Trophoblast cell (in vitro differentiated cells and primary cell): Measurements from ENCODE around the gene ZHX3.

Experiments
- DNase-seq, 2 donors: peaks; one replicate each; pipeline ENCODE4 v3.0.0-alpha.2; 2016
- H2AFZ ChIP-seq: 2 replicates; pipeline ENCODE4 v1.6.1; 2013; ENCODE audit warnings: low read length, moderate library complexity, mild to moderate bottlenecking; ENCODE audit not compliant: insufficient read depth, poor library complexity
- H2AK5ac ChIP-seq: 2 replicates; pipeline ENCODE4 v1.6.1; 2013; ENCODE audit warnings: mild to moderate bottlenecking, low read length
- H2BK120ac ChIP-seq: 2 replicates; pipeline ENCODE4 v1.6.1; 2013; ENCODE audit warnings: low read length, mild to moderate bottlenecking, moderate library complexity; ENCODE audit not compliant: insufficient read depth, poor library complexity
- H2BK12ac ChIP-seq: 2 replicates; pipeline ENCODE4 v1.6.1; 2013; ENCODE audit warnings: mild to moderate bottlenecking, low read length, moderate library complexity
- H2BK5ac ChIP-seq: 2 replicates; pipeline ENCODE4 v1.6.1; 2013; ENCODE audit warnings: low read length, low read depth, moderate library complexity, mild to moderate bottlenecking; ENCODE audit not compliant: poor library complexity
- H3K14ac ChIP-seq: 2 replicates; pipeline ENCODE4 v1.6.1; 2013; ENCODE audit warnings: mild to moderate bottlenecking, low read length
- H3K18ac ChIP-seq: 2 replicates; pipeline ENCODE4 v1.6.1; 2013; ENCODE audit warnings: mild to moderate bottlenecking, low read length
- H3K23ac ChIP-seq: 2 replicates; pipeline ENCODE4 v1.6.1; 2013; ENCODE audit warnings: low read length
- H3K27ac ChIP-seq: 2 replicates; pipeline ENCODE4 v1.5.1; 2013; ENCODE audit warnings: low read depth, mild to moderate bottlenecking, inconsistent platforms, low read length, moderate library complexity
- H3K27me3 ChIP-seq: 2 replicates; pipeline ENCODE4 v1.6.1; 2013; ENCODE audit warnings: inconsistent platforms, mild to moderate bottlenecking, low read length, moderate library complexity; ENCODE audit not compliant: insufficient read depth
- H3K36me3 ChIP-seq, 2 experiments: 1 replicate in 1 of 2; 2 replicates in 1 of 2; pipeline ENCODE4 v1.6.1; 2013; ENCODE audit warnings: low read length in 2 of 2, mild to moderate bottlenecking in 2 of 2, moderate library complexity in 1 of 2; ENCODE audit not compliant: insufficient read depth in 2 of 2, control insufficient read depth in 1 of 2
- H3K4ac ChIP-seq: 2 replicates; pipeline ENCODE4 v1.6.1; 2013; ENCODE audit warnings: low read depth, mild to moderate bottlenecking, low read length, moderate library complexity
- H3K4me1 ChIP-seq, 2 experiments: 1 replicate in 1 of 2; 2 replicates in 1 of 2; pipeline ENCODE4 v1.6.1; 2013; ENCODE audit warnings: low read length in 2 of 2, mild to moderate bottlenecking in 2 of 2, moderate library complexity in 1 of 2; ENCODE audit not compliant: insufficient read depth in 2 of 2, control insufficient read depth in 1 of 2
- H3K4me2 ChIP-seq: 2 replicates; pipeline ENCODE4 v1.6.1; 2013; ENCODE audit warnings: inconsistent platforms, mild to moderate bottlenecking, low read length, moderate library complexity
- H3K4me3 ChIP-seq: 2 replicates; pipeline ENCODE4 v1.5.1; 2013; ENCODE audit warnings: mild to moderate bottlenecking, low read depth, low read length, inconsistent platforms
- H3K79me1 ChIP-seq: one replicate; pipeline ENCODE4 v1.6.1; 2013; ENCODE audit warnings: low read length
- H3K79me2 ChIP-seq: 2 replicates; pipeline ENCODE4 v1.6.1; 2013; ENCODE audit warnings: low read length, mild to moderate bottlenecking; ENCODE audit not compliant: control insufficient read depth, insufficient read depth, poor library complexity
- H3K9ac ChIP-seq: 2 replicates; pipeline ENCODE4 v1.6.1; 2013; ENCODE audit warnings: mild to moderate bottlenecking, low read length
- H3K9me3 ChIP-seq: 2 replicates; pipeline ENCODE4 v1.6.1; 2013; ENCODE audit warnings: low read depth, mild to moderate bottlenecking, control low read depth, inconsistent platforms, low read length; ENCODE audit not compliant: insufficient read depth
- H4K12ac ChIP-seq: 2 replicates; pipeline ENCODE4 v1.6.1; 2013; ENCODE audit warnings: low read depth, mild to moderate bottlenecking, low read length, moderate library complexity
- H4K8ac ChIP-seq: 2 replicates; pipeline ENCODE4 v1.6.1; 2013; ENCODE audit warnings: low read depth, mild to moderate bottlenecking, low read length, moderate library complexity
- H4K91ac ChIP-seq: one replicate; pipeline ENCODE4 v1.6.1; 2013; ENCODE audit warnings: low read depth, mild to moderate bottlenecking, low read length, moderate library complexity
- WGBS: extraction: QIAGEN DNeasy Blood & Tissue Kit; methylation state at CpG from one replicate; pipeline ENCODE4 v1.1.7; 2013; ENCODE audit warnings: missing lambda C conversion rate; ENCODE audit not compliant: insufficient read length, insufficient coverage; ENCODE audit errors: extremely low coverage; 5-methylcytosine and 5-hydroxymethylcytosine counted together

The ZHX3 gene

GRCh38 chr20:41168281-41169161, 149.0 kb downstream of the ZHX3 start:
- no peaks in the 10 kb centered on the region for H3K9me3 ChIP-seq
- peaks cover 94 to 96% of the 10 kb centered on the region in 2 experiments for H3K36me3 ChIP-seq
- no peak overlapping the region for H2BK120ac ChIP-seq
- H4K91ac ChIP-seq = no peak overlapping the region
- no peak overlapping the region for H3K4me2 ChIP-seq
- no peak overlapping the region for H2AFZ ChIP-seq
- no peak overlapping the region for H3K14ac ChIP-seq
- no peaks in the 10 kb centered on the region for H3K79me2 ChIP-seq
- H3K79me1 ChIP-seq = no peaks in the 10 kb centered on the region
- H4K8ac ChIP-seq = no peak overlapping the region
- no peaks in the 10 kb centered on the region for H3K27me3 ChIP-seq
- H3K4me1 ChIP-seq = no peaks in the 10 kb centered on the region
- H3K23ac ChIP-seq = no peak overlapping the region
- H2BK5ac ChIP-seq = no peak overlapping the region
- no peak overlapping the region for H3K27ac ChIP-seq
- DNase-seq = no peak
- no CpG with 5 or more reads among the region's 10 CpGs for WGBS
- peak overlapping the region; percentile 11 for H3K4me3 ChIP-seq
- H4K12ac ChIP-seq = no peak overlapping the region
- H3K9ac ChIP-seq = no peak overlapping the region
- no peak overlapping the region for H3K18ac ChIP-seq
- no peak overlapping the region for H2BK12ac ChIP-seq
- no peak overlapping the region for H3K4ac ChIP-seq
- no peak overlapping the region for H2AK5ac ChIP-seq

DNA sequence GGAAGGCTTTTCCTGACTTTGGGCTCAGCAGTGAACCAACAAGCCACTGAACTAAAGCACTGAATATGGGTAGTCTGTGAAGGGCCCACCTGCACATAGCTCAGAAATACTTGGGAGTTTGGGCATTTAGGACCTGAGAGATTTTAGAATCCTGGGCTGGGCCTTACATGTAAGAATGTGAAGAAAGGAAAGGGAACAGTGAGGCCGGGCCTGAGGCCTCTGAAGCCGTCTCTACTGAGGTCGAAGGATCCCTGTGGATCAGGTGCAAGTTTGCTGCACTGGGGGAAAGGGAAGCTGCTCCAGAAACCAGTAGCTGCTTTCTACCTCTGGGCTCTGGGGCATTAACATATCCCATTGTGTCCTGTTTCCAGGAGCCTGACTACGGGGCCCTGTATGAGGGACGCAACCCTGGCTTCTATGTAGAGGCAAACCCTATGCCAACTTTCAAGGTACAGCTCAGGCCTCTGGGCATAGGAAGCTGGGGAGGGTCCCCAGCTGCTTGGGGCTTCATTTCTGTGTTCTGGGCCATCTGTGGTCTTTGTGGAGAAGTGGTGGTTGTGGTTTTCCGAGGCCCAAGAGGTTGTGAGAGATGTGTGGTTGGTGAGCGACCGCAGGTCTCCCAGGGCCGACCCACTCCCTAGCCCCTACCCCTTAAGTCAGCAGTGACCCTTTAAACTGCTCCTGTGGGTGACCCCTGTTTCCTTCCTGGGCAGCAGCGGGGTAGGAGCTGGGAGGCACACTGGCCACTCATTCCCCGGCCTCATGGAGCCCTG, 149.9 kb downstream of the ZHX3 start:
- Histone ChIP-seq H2AK5ac (no peak overlapping the region), H4K8ac (no peak overlapping the region), H2BK5ac (no peak overlapping the region), H3K4me1 (no peaks in the 10 kb centered on the region), H3K27ac (no peak overlapping the region), H3K9me3 (no peaks in the 10 kb centered on the region), H3K9ac (no peak overlapping the region), H3K18ac (no peak overlapping the region), H3K14ac (no peak overlapping the region), H2BK120ac (no peak overlapping the region), H3K79me1 (no peaks in the 10 kb centered on the region), H2BK12ac (no peak overlapping the region), H3K36me3 (peaks cover 97% of the 10 kb centered on the region in 2 experiments), H3K27me3 (no peaks in the 10 kb centered on the region), H3K23ac (no peak overlapping the region), H3K4me2 (no peak overlapping the region), H3K4me3 (no peak overlapping the region), H3K79me2 (no peaks in the 10 kb centered on the region), H4K12ac (no peak overlapping the region), H3K4ac (no peak overlapping the region), H2AFZ (no peak overlapping the region), H4K91ac (no peak overlapping the region)
- no peak for DNase-seq
- no CpG with 5 or more reads among the region's 11 CpGs for WGBS

GRCh38 chr20:41167118-41167470, 150.4 kb downstream of the ZHX3 start:
- Histone ChIP-seq H3K23ac (no peak overlapping the region), H2BK5ac (no peak overlapping the region), H3K27me3 (no peaks in the 10 kb centered on the region), H3K14ac (no peak overlapping the region), H3K79me1 (no peaks in the 10 kb centered on the region), H2BK12ac (no peak overlapping the region), H3K36me3 (peaks cover 96 to 97% of the 10 kb centered on the region in 2 experiments), H3K4me1 (no peaks in the 10 kb centered on the region), H3K18ac (no peak overlapping the region), H3K4me2 (no peak overlapping the region), H3K9ac (no peak overlapping the region), H4K91ac (no peak overlapping the region), H2AFZ (no peak overlapping the region), H3K4me3 (no peak overlapping the region), H3K27ac (no peak overlapping the region), H2AK5ac (no peak overlapping the region), H3K79me2 (no peaks in the 10 kb centered on the region), H4K12ac (no peak overlapping the region), H3K9me3 (no peaks in the 10 kb centered on the region), H4K8ac (no peak overlapping the region), H3K4ac (no peak overlapping the region), H2BK120ac (no peak overlapping the region)
- WGBS = no CpG with 5 or more reads among the region's 3 CpGs
- DNase-seq = no peak

DNA sequence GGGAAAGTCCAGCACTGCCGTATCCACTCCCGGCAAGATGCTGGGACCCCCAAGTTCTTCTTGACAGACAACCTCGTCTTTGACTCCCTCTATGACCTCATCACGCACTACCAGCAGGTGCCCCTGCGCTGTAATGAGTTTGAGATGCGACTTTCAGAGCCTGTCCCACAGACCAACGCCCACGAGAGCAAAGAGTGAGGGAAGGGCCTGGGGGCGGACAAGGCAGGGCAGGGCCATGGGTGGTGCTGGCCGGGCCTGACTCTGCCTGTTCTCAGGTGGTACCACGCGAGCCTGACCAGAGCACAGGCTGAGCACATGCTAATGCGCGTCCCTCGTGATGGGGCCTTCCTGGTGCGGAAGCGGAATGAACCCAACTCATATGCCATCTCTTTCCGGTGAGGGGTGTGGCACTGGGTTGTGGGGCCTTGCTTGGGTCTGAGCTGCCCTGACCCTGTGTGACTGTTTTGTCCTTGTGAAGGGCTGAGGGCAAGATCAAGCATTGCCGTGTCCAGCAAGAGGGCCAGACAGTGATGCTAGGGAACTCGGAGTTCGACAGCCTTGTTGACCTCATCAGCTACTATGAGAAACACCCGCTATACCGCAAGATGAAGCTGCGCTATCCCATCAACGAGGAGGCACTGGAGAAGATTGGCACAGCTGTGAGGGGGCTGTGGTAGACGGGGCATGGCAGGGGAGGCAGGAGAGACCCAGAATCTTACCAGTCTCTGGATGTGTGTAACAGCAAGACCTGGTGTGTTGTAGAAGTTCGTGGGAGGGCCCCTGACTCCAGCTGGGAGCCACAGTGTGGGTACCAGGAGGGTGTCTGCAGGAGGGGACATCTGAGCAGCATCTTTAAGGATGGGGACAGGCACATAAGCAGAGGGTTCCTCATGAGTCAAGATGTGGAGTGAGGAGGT, 151.1 kb downstream of the ZHX3 start:
- no peak overlapping the region for H2AFZ ChIP-seq
- no peaks in the 10 kb centered on the region for H3K79me2 ChIP-seq
- H3K4me2 ChIP-seq = no peak overlapping the region
- no peak overlapping the region for H2AK5ac ChIP-seq
- no peak overlapping the region for H4K12ac ChIP-seq
- H3K27me3 ChIP-seq = no peaks in the 10 kb centered on the region
- no peak overlapping the region for H3K4ac ChIP-seq
- H3K4me1 ChIP-seq = no peaks in the 10 kb centered on the region
- H2BK5ac ChIP-seq = no peak overlapping the region
- no peak overlapping the region for H2BK12ac ChIP-seq
- no peak overlapping the region for H3K9ac ChIP-seq
- H3K14ac ChIP-seq = no peak overlapping the region
- DNase-seq = no peak
- H3K23ac ChIP-seq = no peak overlapping the region
- no peak overlapping the region for H3K27ac ChIP-seq
- no peak overlapping the region for H3K4me3 ChIP-seq
- no peaks in the 10 kb centered on the region for H3K79me1 ChIP-seq
- H2BK120ac ChIP-seq = no peak overlapping the region
- H4K8ac ChIP-seq = no peak overlapping the region
- H3K18ac ChIP-seq = no peak overlapping the region
- H3K9me3 ChIP-seq = no peaks in the 10 kb centered on the region
- no CpG with 5 or more reads among the region's 27 CpGs for WGBS
- no peak overlapping the region for H4K91ac ChIP-seq
- peaks cover 94 to 96% of the 10 kb centered on the region in 2 experiments for H3K36me3 ChIP-seq
